ENCODE measurements around the gene DTNBP1.

DNA sequence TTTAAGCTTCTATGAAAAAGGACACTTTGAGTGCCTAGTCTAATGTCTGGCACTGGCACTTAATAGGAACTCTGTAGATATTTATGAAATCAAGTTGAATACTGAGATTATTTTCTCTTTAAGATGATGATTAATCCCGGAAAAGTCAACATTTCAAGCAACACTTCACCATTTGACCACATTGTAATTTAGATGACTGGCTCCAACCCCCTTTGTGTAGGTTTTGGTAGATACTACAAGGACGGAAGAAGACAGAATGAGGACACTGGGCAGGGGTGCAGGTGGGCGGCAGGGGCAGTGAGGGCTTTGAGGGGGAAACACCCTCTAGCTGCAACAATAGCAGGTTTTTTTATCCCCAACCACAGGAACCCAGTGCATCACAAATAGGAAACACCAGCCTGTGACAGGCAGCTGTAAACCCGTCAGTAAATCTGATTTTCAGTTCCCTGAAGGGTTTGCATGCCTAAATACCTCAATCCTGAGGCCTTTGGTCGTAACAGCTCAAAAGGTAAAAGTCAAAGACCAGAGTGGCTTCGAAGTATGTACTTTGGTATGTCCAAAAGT, 4.6 kb downstream of the DTNBP1 start:
- TF ChIP-seq, protein P1, sequence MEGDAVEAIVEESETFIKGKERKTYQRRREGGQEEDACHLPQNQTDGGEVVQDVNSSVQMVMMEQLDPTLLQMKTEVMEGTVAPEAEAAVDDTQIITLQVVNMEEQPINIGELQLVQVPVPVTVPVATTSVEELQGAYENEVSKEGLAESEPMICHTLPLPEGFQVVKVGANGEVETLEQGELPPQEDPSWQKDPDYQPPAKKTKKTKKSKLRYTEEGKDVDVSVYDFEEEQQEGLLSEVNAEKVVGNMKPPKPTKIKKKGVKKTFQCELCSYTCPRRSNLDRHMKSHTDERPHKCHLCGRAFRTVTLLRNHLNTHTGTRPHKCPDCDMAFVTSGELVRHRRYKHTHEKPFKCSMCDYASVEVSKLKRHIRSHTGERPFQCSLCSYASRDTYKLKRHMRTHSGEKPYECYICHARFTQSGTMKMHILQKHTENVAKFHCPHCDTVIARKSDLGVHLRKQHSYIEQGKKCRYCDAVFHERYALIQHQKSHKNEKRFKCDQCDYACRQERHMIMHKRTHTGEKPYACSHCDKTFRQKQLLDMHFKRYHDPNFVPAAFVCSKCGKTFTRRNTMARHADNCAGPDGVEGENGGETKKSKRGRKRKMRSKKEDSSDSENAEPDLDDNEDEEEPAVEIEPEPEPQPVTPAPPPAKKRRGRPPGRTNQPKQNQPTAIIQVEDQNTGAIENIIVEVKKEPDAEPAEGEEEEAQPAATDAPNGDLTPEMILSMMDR (IDR thresholded peaks at IDR 0.05): no peak
- TF ChIP-seq POLR2A (IDR thresholded peaks at IDR 0.05): no peak
